ENCODE measurements around the gene NLRP6. TPM values are rescaled to one million over a fixed set of nuclear protein-coding genes. Genes with fewer than 3 reads are reported as not detected.

Gene NLRP6
- total RNA-seq, 1 experiment from 2014 or later, result not detected

GRCh38 chr11:283405-284104 lies 5.3 kb downstream of the NLRP6 start:
- POLR2A ChIA-PET (ENCODE audit: low non-redundant PET), result no interaction called here
- peaks cover 42% of the 10 kb centered on the region for H3K27me3 ChIP-seq (replicated peaks; ENCODE audit: insufficient read depth, low read depth, low read length, poor library complexity)
- no TSS peak for BruUV-seq (replicated peaks)

DNA sequence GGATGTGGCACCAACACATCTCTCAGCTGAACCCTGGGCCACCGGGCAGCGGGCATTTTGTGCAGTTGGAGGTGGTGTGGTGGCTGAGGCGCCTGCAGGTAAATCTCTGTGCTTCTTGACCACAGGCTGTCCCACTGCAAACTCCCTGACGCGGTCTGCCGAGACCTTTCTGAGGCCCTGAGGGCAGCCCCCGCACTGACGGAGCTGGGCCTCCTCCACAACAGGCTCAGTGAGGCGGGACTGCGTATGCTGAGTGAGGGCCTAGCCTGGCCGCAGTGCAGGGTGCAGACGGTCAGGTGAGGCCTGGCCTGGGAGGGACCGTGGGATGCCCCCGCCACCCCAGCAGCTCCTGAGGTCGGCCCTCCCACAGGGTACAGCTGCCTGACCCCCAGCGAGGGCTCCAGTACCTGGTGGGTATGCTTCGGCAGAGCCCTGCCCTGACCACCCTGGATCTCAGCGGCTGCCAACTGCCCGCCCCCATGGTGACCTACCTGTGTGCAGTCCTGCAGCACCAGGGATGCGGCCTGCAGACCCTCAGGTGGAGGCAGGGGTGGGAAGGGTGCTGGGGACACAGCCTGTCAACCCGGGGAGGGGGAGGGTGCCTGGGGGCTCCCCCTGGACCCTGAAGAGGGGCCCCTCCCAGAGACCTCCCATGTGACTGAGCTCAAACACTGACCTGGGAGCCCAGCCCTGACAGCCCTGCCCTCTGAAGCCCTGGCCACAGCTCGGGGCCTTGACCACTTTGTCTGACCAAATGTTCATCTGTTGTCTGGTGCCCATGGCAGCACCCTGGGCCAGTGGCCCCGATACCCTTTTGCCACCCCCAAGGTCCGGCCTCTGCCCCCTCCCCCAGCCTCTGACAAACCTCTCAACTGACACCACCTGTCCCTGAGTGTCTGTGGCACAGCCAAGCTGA lies 6.2 kb downstream of the NLRP6 start:
- Histone ChIP-seq H3K36me3 (ENCODE audit: insufficient read depth, low read length, poor library complexity, severe bottlenecking) (no peaks in the 10 kb centered on the region), H3K27me3 (replicated peaks; ENCODE audit: insufficient read depth, low read depth, low read length, poor library complexity) (peaks cover 34% of the 10 kb centered on the region), H3K4me1 (ENCODE audit: insufficient read depth, low read length, poor library complexity, severe bottlenecking) (peaks cover under 1% of the 10 kb centered on the region), H3K27ac (ENCODE audit: low read depth, low read length, poor library complexity, severe bottlenecking) (no peak overlapping the region), H3K4me3 (ENCODE audit: low read depth, low read length, poor library complexity, severe bottlenecking) (no peak overlapping the region), H3K9me3 (ENCODE audit: low read depth, low read length, poor library complexity, severe bottlenecking) (no peaks in the 10 kb centered on the region)
- DNase-seq (ENCODE audit: low spot score), result no peak
- CTCF ChIA-PET, result no interaction called here
- intact Hi-C loops (cut with micrococcal nuclease; ENCODE audit: unreplicated experiment), result no loop called here
- TF ChIP-seq EZH2 (IDR thresholded peaks at IDR 0.05; ENCODE audit: borderline replicate concordance, low read depth, low read length, poor library complexity, severe bottlenecking), result no peak
- POLR2A ChIA-PET (ENCODE audit: low non-redundant PET), result no interaction called here
- no TSS peak for BruUV-seq (replicated peaks)

More at GRCh38 chr11:283405-284104, 5.3 kb downstream of the NLRP6 start:
- Histone ChIP-seq H3K9me3 (ENCODE audit: low read depth, low read length, poor library complexity, severe bottlenecking) (no peaks in the 10 kb centered on the region), H3K27ac (ENCODE audit: low read depth, low read length, poor library complexity, severe bottlenecking) (no peak overlapping the region), H3K36me3 (ENCODE audit: insufficient read depth, low read length, poor library complexity, severe bottlenecking) (no peaks in the 10 kb centered on the region), H3K4me3 (ENCODE audit: low read depth, low read length, poor library complexity, severe bottlenecking) (no peak overlapping the region), H3K4me1 (ENCODE audit: insufficient read depth, low read length, poor library complexity, severe bottlenecking) (no peaks in the 10 kb centered on the region)
- no peak for DNase-seq (ENCODE audit: low spot score)
- intact Hi-C loops (cut with micrococcal nuclease; ENCODE audit: unreplicated experiment), result no loop called here
- TF ChIP-seq CTCF (conservative IDR thresholded peaks at IDR 0.05; ENCODE audit: low read depth, low read length), result no peak
- no peak for TF ChIP-seq EZH2 (IDR thresholded peaks at IDR 0.05; ENCODE audit: borderline replicate concordance, low read depth, low read length, poor library complexity, severe bottlenecking)
- CTCF ChIA-PET, result interaction anchor here (0.7 kb wide), 1 partner anchor 29 kb away, joined by 3 read pairs; no protein-coding TSS in a partner anchor

DNA sequence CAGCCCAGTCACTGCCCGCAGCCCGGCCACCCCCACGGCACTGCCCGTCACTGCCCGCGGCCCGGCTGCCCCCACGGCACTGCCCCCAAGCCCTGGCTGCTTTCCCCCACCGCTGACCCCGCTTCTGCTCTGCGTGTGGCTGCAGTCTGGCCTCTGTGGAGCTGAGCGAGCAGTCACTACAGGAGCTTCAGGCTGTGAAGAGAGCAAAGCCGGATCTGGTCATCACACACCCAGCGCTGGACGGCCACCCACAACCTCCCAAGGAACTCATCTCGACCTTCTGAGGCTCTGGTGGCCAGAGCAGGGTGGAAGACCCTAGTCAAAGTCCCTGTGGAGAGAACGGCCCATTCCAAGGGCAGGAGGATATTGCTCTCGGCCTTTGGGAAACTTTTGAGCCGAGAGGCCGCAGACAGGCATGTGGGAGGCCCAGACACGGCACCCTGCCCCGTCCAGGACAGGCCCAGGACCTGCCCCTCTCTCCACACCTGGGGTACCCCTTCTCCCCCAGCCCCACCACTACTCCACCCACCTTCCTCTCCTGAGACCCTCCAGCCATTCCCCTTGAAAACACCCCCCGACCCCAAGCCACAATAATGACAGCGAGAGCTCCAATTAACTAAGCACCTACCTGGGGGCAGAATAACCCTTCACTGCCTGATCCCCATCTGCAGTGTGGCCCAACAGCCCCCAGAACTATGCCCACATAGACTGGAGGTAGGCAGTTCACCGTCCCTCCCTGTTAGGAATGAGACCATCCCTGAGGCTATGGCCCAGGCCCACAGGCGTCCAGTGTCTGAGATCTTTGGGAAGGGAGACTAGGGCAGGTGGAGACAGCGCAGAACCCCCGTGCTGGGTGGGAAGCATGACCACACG lies 7.0 kb downstream of the NLRP6 start:
- Histone ChIP-seq H3K4me1 (ENCODE audit: insufficient read depth, low read length, poor library complexity, severe bottlenecking) (peaks cover 6% of the 10 kb centered on the region), H3K36me3 (ENCODE audit: insufficient read depth, low read length, poor library complexity, severe bottlenecking) (no peaks in the 10 kb centered on the region), H3K4me3 (ENCODE audit: low read depth, low read length, poor library complexity, severe bottlenecking) (no peak overlapping the region), H3K9me3 (ENCODE audit: low read depth, low read length, poor library complexity, severe bottlenecking) (no peaks in the 10 kb centered on the region), H3K27me3 (replicated peaks; ENCODE audit: insufficient read depth, low read depth, low read length, poor library complexity) (peaks cover 25% of the 10 kb centered on the region), H3K27ac (ENCODE audit: low read depth, low read length, poor library complexity, severe bottlenecking) (no peak overlapping the region)
- no TSS peak for BruUV-seq (replicated peaks)
- ChIA-PET POLR2A (ENCODE audit: low non-redundant PET) (no interaction called here), CTCF (no interaction called here)
- intact Hi-C loops (cut with micrococcal nuclease; ENCODE audit: unreplicated experiment), result no loop called here
- no peak for TF ChIP-seq CTCF (conservative IDR thresholded peaks at IDR 0.05; ENCODE audit: low read depth, low read length)
- TF ChIP-seq EZH2 (IDR thresholded peaks at IDR 0.05; ENCODE audit: borderline replicate concordance, low read depth, low read length, poor library complexity, severe bottlenecking), result no peak
- no peak for DNase-seq (ENCODE audit: low spot score)

Measured in A673 (cell line).